GM12878 (cell line): ENCODE results near the gene ZNF837. TPM values are rescaled to one million over a fixed set of nuclear protein-coding genes. Genes with fewer than 3 reads are reported as not detected.

Experiments
- ATAC-seq: fragments of 200-7000 bp; cut with Tn5 transposase; 3 replicates; pipeline ENCODE4 v1.9.1; 2020; ENCODE audit warnings: mild to moderate bottlenecking, moderate library complexity
- BruUV-seq: library from RNA; stranded (reverse); fragments of 400-500 nt; replicated peaks from 2 replicates; lab custom pipeline; 2021; lab: Mats Ljungman, UMichigan
- CTCF ChIA-PET: fragments of 300-600 bp; sonication (Branson Sonifier 250); formaldehyde crosslinking; extraction: SDS; loops from one replicate; lab custom pipeline; 2021; ENCODE audit warnings: inconsistent platforms; lab: Yijun Ruan, JAX
- POLR2A ChIA-PET: fragments of 350-600 bp; formaldehyde crosslinking; extraction: SDS; loops from one replicate; lab custom pipeline; 2021; ENCODE audit warnings: inconsistent platforms; lab: Charles Lee
- RAD21 ChIA-PET: fragments of 300-600 bp; sonication (Branson Sonifier 250); formaldehyde crosslinking; loops from one replicate; lab custom pipeline; 2023; ENCODE audit warnings: antibody characterized with exemption; ENCODE audit not compliant: unreplicated experiment; lab: Charles Lee
- SMC1A ChIA-PET: fragments of 300-600 bp; sonication (Branson Sonifier 250); formaldehyde crosslinking; loops from one replicate; lab custom pipeline; 2023; ENCODE audit not compliant: unreplicated experiment, uncharacterized antibody; lab: Charles Lee
- DNase-seq: peaks from one replicate; pipeline ENCODE4 v3.0.0-alpha.2; 2011; ENCODE audit warnings: low read depth, low spot score
- FAIRE-seq: peaks from 3 replicates; lab custom pipeline; 2011; peaks lifted over from hg19 to GRCh38; lab: Jason Lieb, UNC
- H2AFZ ChIP-seq: 2 replicates; pipeline ENCODE4 v1.6.0; 2011; ENCODE audit warnings: low read depth, low read length, control low read depth; ENCODE audit not compliant: control insufficient read depth
- H3K27ac ChIP-seq: 2 replicates; pipeline ENCODE4 v1.5.1; 2011; ENCODE audit warnings: control low read depth; ENCODE audit not compliant: control insufficient read depth, insufficient read depth
- H3K27me3 ChIP-seq, 2 experiments: replicated peaks in 1 of 2; 2 replicates each; pipeline versions ENCODE4 v1.6.0 to v1.6.1; 2011; ENCODE audit warnings: low read length in 1 of 2; ENCODE audit not compliant: control insufficient read depth in 2 of 2, insufficient read depth in 2 of 2
- H3K36me3 ChIP-seq, 2 experiments: 2 replicates each; pipeline ENCODE4 v1.5.1; 2011; ENCODE audit warnings: low read length in 1 of 2; ENCODE audit not compliant: control insufficient read depth in 2 of 2, insufficient read depth in 2 of 2
- H3K4me1 ChIP-seq: 2 replicates; pipeline ENCODE4 v1.6.1; 2011; ENCODE audit warnings: mild to moderate bottlenecking, low read length, moderate library complexity, mixed read lengths; ENCODE audit not compliant: control insufficient read depth, insufficient read depth
- H3K4me2 ChIP-seq: 2 replicates; pipeline ENCODE4 v1.6.0; 2011; ENCODE audit warnings: control low read depth; ENCODE audit not compliant: control insufficient read depth, insufficient read depth
- H3K4me3 ChIP-seq: fragments of 200-600 bp; sonication (generic); 2 replicates; pipeline ENCODE4 v1.5.1; 2016
- H3K79me2 ChIP-seq: 2 replicates; pipeline ENCODE4 v1.6.0; 2011; ENCODE audit warnings: low read length; ENCODE audit not compliant: control insufficient read depth, insufficient read depth
- H3K9ac ChIP-seq: 2 replicates; pipeline ENCODE4 v1.8.0; 2011; ENCODE audit warnings: low read length, control low read depth, mixed read lengths; ENCODE audit not compliant: control insufficient read depth, insufficient read depth
- H3K9me3 ChIP-seq: replicated peaks from 3 replicates; pipeline ENCODE4 v1.5.1; 2011; ENCODE audit warnings: mild to moderate bottlenecking, low read length; ENCODE audit not compliant: control insufficient read depth, insufficient read depth
- H4K20me1 ChIP-seq: 2 replicates; pipeline ENCODE4 v1.6.0; 2011; ENCODE audit not compliant: control insufficient read depth, insufficient read depth
- CHD1 ChIP-seq: IDR thresholded peaks from 2 replicates; pipeline ENCODE4 v1.6.1; 2012; ENCODE audit warnings: low read depth, low read length, improper control_type of control experiment
- HDGF ChIP-seq: fragments of 450-650 bp; IDR thresholded peaks from 2 replicates; pipeline ENCODE4 v1.6.1; 2016; ENCODE audit warnings: antibody characterized with exemption
- MLLT1 ChIP-seq: fragments of 450-650 bp; IDR thresholded peaks from 2 replicates; pipeline ENCODE4 v1.6.1; 2016; ENCODE audit warnings: mild to moderate bottlenecking
- NFYB ChIP-seq: IDR thresholded peaks from 2 replicates; pipeline ENCODE4 v1.6.1; 2011; ENCODE audit warnings: low read depth, mild to moderate bottlenecking, low read length, improper control_type of control experiment, moderate library complexity; ENCODE audit not compliant: insufficient read depth
- NR2C1 ChIP-seq: fragments of 450-650 bp; IDR thresholded peaks from 2 replicates; pipeline ENCODE4 v1.6.1; 2017; ENCODE audit warnings: antibody characterized with exemption, mild to moderate bottlenecking, moderate library complexity
- RCOR1 ChIP-seq: conservative IDR thresholded peaks from 2 replicates; pipeline ENCODE4 v1.6.1; 2012; ENCODE audit warnings: low read depth, low read length, improper control_type of control experiment
- SKIL ChIP-seq: fragments of 450-650 bp; IDR thresholded peaks from 2 replicates; pipeline ENCODE4 v1.6.1; 2017; ENCODE audit warnings: mild to moderate bottlenecking, low read depth, inconsistent platforms; ENCODE audit not compliant: poor library complexity, severe bottlenecking
- SRF ChIP-seq, 2 experiments: IDR thresholded peaks; 2 replicates each; pipeline ENCODE4 v1.6.1; 2011; ENCODE audit warnings: low read depth in 2 of 2, low read length in 2 of 2, mild to moderate bottlenecking in 1 of 2, moderate library complexity in 1 of 2
- STAT3 ChIP-seq: IDR thresholded peaks from 2 replicates; pipeline ENCODE4 v1.6.1; 2011; ENCODE audit warnings: low read depth, low read length, improper control_type of control experiment
- TCF3 ChIP-seq: IDR thresholded peaks from 2 replicates; pipeline ENCODE4 v1.6.1; 2012; ENCODE audit warnings: low read depth, mild to moderate bottlenecking, low read length, borderline replicate concordance; ENCODE audit not compliant: insufficient read depth
- YBX1 ChIP-seq: fragments of 450-650 bp; IDR thresholded peaks from 2 replicates; pipeline ENCODE4 v1.6.1; 2016; ENCODE audit warnings: antibody characterized with exemption
- ZBED1 ChIP-seq: IDR thresholded peaks from 2 replicates; pipeline ENCODE4 v1.6.1; 2016; ENCODE audit warnings: borderline replicate concordance
- ZNF207 ChIP-seq: fragments of 450-650 bp; IDR thresholded peaks from 2 replicates; pipeline ENCODE4 v1.6.1; 2014; ENCODE audit warnings: antibody characterized with exemption, mild to moderate bottlenecking, borderline replicate concordance
- ZNF592 ChIP-seq: fragments of 450-650 bp; IDR thresholded peaks from 2 replicates; pipeline ENCODE4 v1.6.1; 2017; ENCODE audit warnings: mild to moderate bottlenecking, moderate library complexity
- ZNF622 ChIP-seq: fragments of 450-650 bp; IDR thresholded peaks from 2 replicates; pipeline ENCODE4 v1.6.1; 2017; ENCODE audit warnings: mild to moderate bottlenecking, inconsistent platforms
- ZSCAN29 ChIP-seq: fragments of 450-650 bp; IDR thresholded peaks from 2 replicates; pipeline ENCODE4 v1.6.1; 2017; ENCODE audit warnings: mild to moderate bottlenecking, moderate library complexity
- whole genome bisulfite sequencing: methylation state at CpG from one replicate; pipeline ENCODE4 v1.1.6; 2016; ENCODE audit warnings: low lambda C conversion rate; ENCODE audit not compliant: insufficient replicate concordance, insufficient coverage; ENCODE audit errors: missing lambda C conversion rate; 5-methylcytosine and 5-hydroxymethylcytosine counted together
- in situ Hi-C: fragments of 300-500 bp; cut with MboI; formaldehyde crosslinking; loops from 9 replicates; pipeline ENCODE4 v1.14.3; 2018; ENCODE audit warnings: mixed read lengths
- intact Hi-C: fragments of 100-400 bp; cut with micrococcal nuclease; formaldehyde crosslinking; loops from one replicate; pipeline ENCODE4 v1.14.2; 2022; ENCODE audit not compliant: unreplicated experiment
- polyA plus RNA-seq, 11 experiments: library from polyadenylated mRNA; depleted of rRNA in 4 of 11; unstranded in 6 of 11; stranded (reverse) in 5 of 11; fragments of >200 nt; fragmentation: Nextera tagmentation in 4 of 11; fragmentation: Illumina TruSeq in 1 of 11; extraction: Ambion mirVana in 4 of 11; extraction: Trizol in 1 of 11; gene quantifications; 1 replicate in 1 of 11; 2 replicates in 10 of 11; pipeline versions ENCODE4 v1.2.1 to v1.2.3, GENCODE V29; 2011 to 2016; ENCODE audit warnings: inconsistent platforms in 2 of 11, missing spikeins in 2 of 11, low read depth in 1 of 11
- total RNA-seq, 4 experiments: library from RNA; depleted of rRNA in 3 of 4; stranded (reverse); fragments of >200 nt in 3 of 4; fragmentation: Illumina TruSeq in 1 of 4; extraction: Trizol in 1 of 4; gene quantifications; 2 replicates each; pipeline versions ENCODE4 v1.2.1 to v1.2.3, GENCODE V29; 2013 to 2021

ZNF837 gene
- total and polyA plus RNA-seq, 10 of the 15 experiments (the other 5 are each of a cell fraction or from before 2014, with no cell fraction given), result 0.07 to 2.9 (median 2.0) TPM; not detected in 2

- ChIA-PET RAD21 (no interaction called here), POLR2A (no interaction called here), SMC1A (no interaction called here), CTCF (no interaction called here)
- intact Hi-C loops, result no loop called here
- ATAC-seq (no peak), DNase-seq (no peak), FAIRE-seq (no peak)
- Histone ChIP-seq H3K9me3 (peaks cover 6% of the 10 kb centered on the region), H3K4me2 (no peak overlapping the region), H4K20me1 (no peaks in the 10 kb centered on the region), H3K27ac (no peak overlapping the region), H3K27me3 (no peaks in the 10 kb centered on the region), H3K4me1 (no peaks in the 10 kb centered on the region), H3K36me3 (peaks cover 8 to 17% of the 10 kb centered on the region in 2 experiments), H3K4me3 (no peak overlapping the region), H2AFZ (no peak overlapping the region), H3K9ac (no peak overlapping the region), H3K79me2 (no peaks in the 10 kb centered on the region)
- no TSS peak for BruUV-seq
- in situ Hi-C loops, result no loop called here
- TF ChIP-seq HDGF, result no peak
- no peak for TF ChIP-seq MLLT1
- no peak for TF ChIP-seq ZSCAN29
- no peak for TF ChIP-seq TCF3
- no peak for TF ChIP-seq CHD1
- TF ChIP-seq YBX1, result no peak
- no peak for TF ChIP-seq NR2C1
- TF ChIP-seq ZBED1, result no peak
- no peak for TF ChIP-seq ZNF592
- TF ChIP-seq ZNF207, result no peak
- TF ChIP-seq ZNF622, result no peak
- TF ChIP-seq STAT3, result no peak
- no peak for TF ChIP-seq SRF (IDR thresholded peaks at IDR 0.05; ENCODE audit: low read depth in 2 of 2, low read length in 2 of 2)
- no peak for TF ChIP-seq RCOR1
- TF ChIP-seq NFYB, result no peak
- no peak for TF ChIP-seq SKIL
- 89% methylated on average over 7 of the region's 7 CpGs for WGBS
Observed at GRCh38 chr19:58417071-58417470, 36.2 kb upstream of the ZNF837 start.
